ENCODE data around the gene TUBG1. TPM values are rescaled to one million over a fixed set of nuclear protein-coding genes. Genes with fewer than 3 reads are reported as not detected.

The TUBG1 gene
- total and polyA plus RNA-seq, 10 of the 15 experiments (the other 5 are each of a cell fraction or from before 2014, with no cell fraction given) = 40.0 to 256 (median 107) TPM

- TF ChIP-seq, protein P1, sequence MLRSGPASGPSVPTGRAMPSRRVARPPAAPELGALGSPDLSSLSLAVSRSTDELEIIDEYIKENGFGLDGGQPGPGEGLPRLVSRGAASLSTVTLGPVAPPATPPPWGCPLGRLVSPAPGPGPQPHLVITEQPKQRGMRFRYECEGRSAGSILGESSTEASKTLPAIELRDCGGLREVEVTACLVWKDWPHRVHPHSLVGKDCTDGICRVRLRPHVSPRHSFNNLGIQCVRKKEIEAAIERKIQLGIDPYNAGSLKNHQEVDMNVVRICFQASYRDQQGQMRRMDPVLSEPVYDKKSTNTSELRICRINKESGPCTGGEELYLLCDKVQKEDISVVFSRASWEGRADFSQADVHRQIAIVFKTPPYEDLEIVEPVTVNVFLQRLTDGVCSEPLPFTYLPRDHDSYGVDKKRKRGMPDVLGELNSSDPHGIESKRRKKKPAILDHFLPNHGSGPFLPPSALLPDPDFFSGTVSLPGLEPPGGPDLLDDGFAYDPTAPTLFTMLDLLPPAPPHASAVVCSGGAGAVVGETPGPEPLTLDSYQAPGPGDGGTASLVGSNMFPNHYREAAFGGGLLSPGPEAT (IDR thresholded peaks at IDR 0.05; ENCODE audit: low read depth) = no peak
- TF ChIP-seq POLR2AphosphoS2 (IDR thresholded peaks at IDR 0.05; ENCODE audit: low read depth, low read length) = 0 out of 2 replicates have a peak, but pooled peaks have one; percentile 19
- no peak for TF ChIP-seq NFYA (IDR thresholded peaks at IDR 0.05; ENCODE audit: borderline replicate concordance, low read depth, low read length)
- TF ChIP-seq STAT1 (conservative IDR thresholded peaks at IDR 0.05) = no peak
- TF ChIP-seq ZNF687 (IDR thresholded peaks at IDR 0.05) = peak; percentile 67
- no peak for TF ChIP-seq SIX5 (IDR thresholded peaks at IDR 0.05; ENCODE audit: low read depth, low read length, severe bottlenecking)
- no peak for TF ChIP-seq BMI1 (IDR thresholded peaks at IDR 0.05; ENCODE audit: borderline replicate concordance)
- TF ChIP-seq BCL3 (IDR thresholded peaks at IDR 0.05; ENCODE audit: borderline replicate concordance, insufficient read depth, low read depth, low read length, poor library complexity, severe bottlenecking) = no peak
- peak; percentile 84 for TF ChIP-seq NR2F1 (conservative IDR thresholded peaks at IDR 0.05)
- no peak for TF ChIP-seq LARP7 (IDR thresholded peaks at IDR 0.05)
- no peak for TF ChIP-seq ZBTB11 (CRISPR knock-in tag; IDR thresholded peaks at IDR 0.05)
- no peak for TF ChIP-seq PML (IDR thresholded peaks at IDR 0.05; ENCODE audit: low read length)
- peak; percentile 32; the same call in 1 of the 2 replicates for TF ChIP-seq BRCA1 (IDR thresholded peaks at IDR 0.05; ENCODE audit: low read depth, low read length)
- peak; percentile 44; the same call in 1 of the 2 replicates for TF ChIP-seq GATAD2B (conservative IDR thresholded peaks at IDR 0.05; ENCODE audit: low read depth)
- TF ChIP-seq CREB1 (IDR thresholded peaks at IDR 0.05; ENCODE audit: low read depth) = peak; percentile 22; the same call in 1 of the 2 replicates
- TF ChIP-seq NRF1 (conservative IDR thresholded peaks at IDR 0.05; ENCODE audit: low read depth, low read length) = peak; percentile 78
- TF ChIP-seq, protein P2, sequence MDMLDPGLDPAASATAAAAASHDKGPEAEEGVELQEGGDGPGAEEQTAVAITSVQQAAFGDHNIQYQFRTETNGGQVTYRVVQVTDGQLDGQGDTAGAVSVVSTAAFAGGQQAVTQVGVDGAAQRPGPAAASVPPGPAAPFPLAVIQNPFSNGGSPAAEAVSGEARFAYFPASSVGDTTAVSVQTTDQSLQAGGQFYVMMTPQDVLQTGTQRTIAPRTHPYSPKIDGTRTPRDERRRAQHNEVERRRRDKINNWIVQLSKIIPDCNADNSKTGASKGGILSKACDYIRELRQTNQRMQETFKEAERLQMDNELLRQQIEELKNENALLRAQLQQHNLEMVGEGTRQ (IDR thresholded peaks at IDR 0.05; ENCODE audit: borderline replicate concordance, low read depth, low read length) = peak; percentile 95
- TF ChIP-seq PAX8 (IDR thresholded peaks at IDR 0.05) = no peak
- TF ChIP-seq PAX5 (IDR thresholded peaks at IDR 0.05; ENCODE audit: borderline replicate concordance, low read depth, low read length) = peak; percentile 86
Measured at GRCh38 chr17:42566883-42567573, 42.5 kb upstream of the TUBG1 start, which contains the start of gene MLX (continued).
